Neural cell (in vitro differentiated cells): ENCODE measurements around the gene DPF3. TPM values are rescaled to one million over a fixed set of nuclear protein-coding genes. Genes with fewer than 3 reads are reported as not detected.

Experiments used
- H2AFZ ChIP-seq: fragments of 200-600, 300-800 bp; sonication (generic), shearing (Covaris generic); 2 replicates; pipeline ENCODE4 v1.6.0; 2014; ENCODE audit warnings: low read depth, mild to moderate bottlenecking, antibody characterized with exemption, low read length, moderate library complexity
- H3F3A ChIP-seq: fragments of 200-600 bp; shearing (Covaris generic); 2 replicates; pipeline ENCODE4 v1.6.1; 2016; ENCODE audit warnings: mild to moderate bottlenecking, moderate library complexity, mixed read lengths, antibody characterized with exemption, low read length; ENCODE audit not compliant: insufficient read depth, poor library complexity, severe bottlenecking
- H3K27ac ChIP-seq: fragments of 200-600, 300-800 bp; sonication (generic), shearing (Covaris generic); 2 replicates; pipeline ENCODE4 v1.5.1; 2014; ENCODE audit warnings: mild to moderate bottlenecking, low read length, moderate library complexity
- H3K27me3 ChIP-seq: fragments of 300-800, 200-600 bp; sonication (generic), shearing (Covaris generic); 2 replicates; pipeline ENCODE4 v1.6.0; 2014; ENCODE audit warnings: mild to moderate bottlenecking, low read depth, low read length, moderate library complexity; ENCODE audit not compliant: insufficient read depth
- H3K36me3 ChIP-seq: fragments of 300-800, 200-600 bp; sonication (generic), shearing (Covaris generic); 2 replicates; pipeline ENCODE4 v1.5.1; 2014; ENCODE audit warnings: mild to moderate bottlenecking, antibody characterized with exemption, low read length, moderate library complexity; ENCODE audit not compliant: insufficient read depth
- H3K4me2 ChIP-seq: fragments of 300-800, 200-600 bp; sonication (generic), shearing (Covaris generic); 2 replicates; pipeline ENCODE4 v1.6.0; 2014; ENCODE audit warnings: mild to moderate bottlenecking, low read length
- H3K4me3 ChIP-seq: fragments of 300-800, 200-600 bp; sonication (generic), shearing (Covaris generic); 2 replicates; pipeline ENCODE4 v1.5.1; 2014; ENCODE audit warnings: mild to moderate bottlenecking, low read length, moderate library complexity
- H3K79me2 ChIP-seq: fragments of 200-600 bp; shearing (Covaris generic); replicated peaks from 2 replicates; pipeline ENCODE4 v1.6.0; 2014; ENCODE audit warnings: mild to moderate bottlenecking, low read length, moderate library complexity; ENCODE audit not compliant: insufficient read depth
- H3K9ac ChIP-seq: fragments of 300-800, 200-600 bp; sonication (generic), shearing (Covaris generic); 2 replicates; pipeline ENCODE4 v1.6.1; 2016; ENCODE audit warnings: mild to moderate bottlenecking, low read length, mixed read lengths
- H3K9me2 ChIP-seq: fragments of 200-600 bp; shearing (Covaris generic); 2 replicates; pipeline ENCODE4 v1.6.1; 2016; ENCODE audit warnings: mild to moderate bottlenecking, low read length, mixed read lengths; ENCODE audit not compliant: insufficient read depth
- H3K9me3 ChIP-seq: fragments of 200-600, 300-800 bp; sonication (generic), shearing (Covaris generic); 2 replicates; pipeline ENCODE4 v1.6.1; 2016; ENCODE audit warnings: mild to moderate bottlenecking, mixed run types, low read length, moderate library complexity, mixed read lengths
- H4K20me1 ChIP-seq: fragments of 200-600 bp; shearing (Covaris generic); 2 replicates; pipeline ENCODE4 v1.6.1; 2016; ENCODE audit warnings: mild to moderate bottlenecking, mixed run types; ENCODE audit not compliant: insufficient read depth
- CTCF ChIP-seq: fragments of 450-650 bp; IDR thresholded peaks from 2 replicates; pipeline ENCODE4 v1.5.1; 2014; ENCODE audit warnings: antibody characterized with exemption, mild to moderate bottlenecking, moderate library complexity; ENCODE audit not compliant: poor library complexity, severe bottlenecking
- EP300 ChIP-seq: fragments of 450-650 bp; conservative IDR thresholded peaks from 2 replicates; pipeline ENCODE4 v1.6.1; 2014; ENCODE audit warnings: antibody characterized with exemption, mild to moderate bottlenecking, moderate library complexity; ENCODE audit not compliant: poor library complexity, severe bottlenecking
- EZH2 ChIP-seq: fragments of 200-600, 300-800 bp; shearing (Covaris generic), sonication (generic); IDR thresholded peaks from 2 replicates; pipeline ENCODE4 v1.6.1; 2014; ENCODE audit warnings: antibody characterized with exemption, low read length, borderline replicate concordance, mild to moderate bottlenecking; ENCODE audit not compliant: insufficient read depth, poor library complexity, severe bottlenecking
- MXI1 ChIP-seq: fragments of 450-650 bp; conservative IDR thresholded peaks from 2 replicates; pipeline ENCODE4 v1.6.1; 2014; ENCODE audit warnings: antibody characterized with exemption, mild to moderate bottlenecking; ENCODE audit not compliant: poor library complexity, severe bottlenecking
- POLR2AphosphoS5 ChIP-seq: IDR thresholded peaks from 2 replicates; pipeline ENCODE4 v1.6.1; 2012
- RAD21 ChIP-seq: fragments of 450-650 bp; conservative IDR thresholded peaks from 2 replicates; pipeline ENCODE4 v1.6.1; 2014; ENCODE audit warnings: antibody characterized with exemption, mild to moderate bottlenecking, moderate library complexity
- REST ChIP-seq: IDR thresholded peaks from 2 replicates; pipeline ENCODE4 v1.6.1; 2012; ENCODE audit warnings: borderline replicate concordance
- SMC3 ChIP-seq: fragments of 450-650 bp; conservative IDR thresholded peaks from 2 replicates; pipeline ENCODE4 v1.6.1; 2014; ENCODE audit warnings: antibody characterized with exemption, mild to moderate bottlenecking, moderate library complexity; ENCODE audit not compliant: poor library complexity
- TAF1 ChIP-seq: IDR thresholded peaks from 2 replicates; pipeline ENCODE4 v1.6.1; 2012; ENCODE audit warnings: low read depth
- polyA plus RNA-seq: library from polyadenylated mRNA; depleted of rRNA; stranded (reverse); fragments of >200 nt; gene quantifications from 2 replicates; pipeline ENCODE4 v1.2.3, GENCODE V29; 2014

Gene DPF3
- polyA plus RNA-seq, 1 donor from 2014 or later = 2.9 TPM

- TF ChIP-seq REST = no peak
These were observed 279.5 kb downstream of the DPF3 start (continued) for GRCh38 chr14:72614365-72614764.

GRCh38 chr14:72613975-72614319, 280.0 kb downstream of the DPF3 start:
- no peaks in the 10 kb centered on the region for H3K79me2 ChIP-seq

More at GRCh38 chr14:72613975-72614319, 280.0 kb downstream of the DPF3 start:
- H2AFZ ChIP-seq = no peak overlapping the region
- no peak overlapping the region for H3K4me3 ChIP-seq
- H3K36me3 ChIP-seq = no peaks in the 10 kb centered on the region
- no peak overlapping the region for H3K4me2 ChIP-seq
- H3K27ac ChIP-seq = no peak overlapping the region
- H3F3A ChIP-seq = no peaks in the 10 kb centered on the region
- TF ChIP-seq REST (no peak), EZH2 (no peak), EP300 (no peak), MXI1 (no peak), SMC3 (no peak), RAD21 (no peak), CTCF (no peak), POLR2AphosphoS5 (no peak), TAF1 (no peak)
- H3K27me3 ChIP-seq = no peaks in the 10 kb centered on the region
- H3K9ac ChIP-seq = no peak overlapping the region
- H3K9me3 ChIP-seq = no peaks in the 10 kb centered on the region
- no peaks in the 10 kb centered on the region for H4K20me1 ChIP-seq
- H3K9me2 ChIP-seq = no peaks in the 10 kb centered on the region
